K562 (cell line): ENCODE data around the gene SKAP2. TPM values are rescaled to one million over a fixed set of nuclear protein-coding genes. Genes with fewer than 3 reads are reported as not detected.

Source experiments
- ATAC-seq: fragments of 200-7000 bp; cut with Tn5 transposase; 3 replicates; pipeline ENCODE4 v1.9.1; 2020; ENCODE audit warnings: moderate library complexity
- BruUV-seq: library from RNA; stranded (reverse); fragments of 400-500 nt; replicated peaks from 2 replicates; lab custom pipeline; 2021; lab: Mats Ljungman, UMichigan
- CTCF ChIA-PET: fragments of 300-600 bp; formaldehyde crosslinking; extraction: SDS; loops from one replicate; lab custom pipeline; 2021; ENCODE audit warnings: low intra/inter-chr PET ratio; lab: Yijun Ruan, JAX
- POLR2A ChIA-PET: fragments of 300-600, 350-650 bp; sonication (Branson Sonifier 250); formaldehyde crosslinking; extraction: SDS; loops from one replicate; lab custom pipeline; 2021; ENCODE audit warnings: antibody characterized with exemption, inconsistent platforms; lab: Yijun Ruan, JAX
- DNase-seq, 4 experiments: peaks; one replicate each; pipeline versions ENCODE4 v3.0.0 to v3.0.0-alpha.2; 2011 to 2018; ENCODE audit warnings: low spot score in 3 of 4, mixed read lengths in 3 of 4; ENCODE audit errors: extremely low read depth in 1 of 4
- FAIRE-seq: peaks from 2 replicates; lab custom pipeline; 2011; peaks lifted over from hg19 to GRCh38; lab: Jason Lieb, UNC
- H2AFZ ChIP-seq: 2 replicates; pipeline ENCODE4 v1.6.0; 2011; ENCODE audit warnings: low read depth, low read length, control low read depth, inconsistent platforms
- H3K27ac ChIP-seq: fragments of 200-600 bp; 3 replicates; pipeline ENCODE4 v1.8.0; 2011; ENCODE audit warnings: low read depth, mild to moderate bottlenecking, control low read depth, inconsistent platforms, low read length, moderate library complexity, mixed read lengths; ENCODE audit errors: extremely low read depth
- H3K27me3 ChIP-seq, 2 experiments: fragments of 300-600 bp in 1 of 2; 2 replicates in 1 of 2; 3 replicates in 1 of 2; pipeline versions ENCODE4 v1.6.0 to v1.8.0; 2011; ENCODE audit warnings: inconsistent platforms in 2 of 2, low read length in 2 of 2, mild to moderate bottlenecking in 1 of 2, mixed read lengths in 1 of 2, moderate library complexity in 1 of 2; ENCODE audit not compliant: control insufficient read depth in 2 of 2, insufficient read depth in 2 of 2
- H3K36me3 ChIP-seq: fragments of 300-600 bp; 3 replicates; pipeline ENCODE4 v1.8.0; 2011; ENCODE audit warnings: mild to moderate bottlenecking, low read length, inconsistent platforms; ENCODE audit not compliant: control insufficient read depth, insufficient read depth
- H3K4me1 ChIP-seq, 2 experiments: fragments of 200-600 bp in 1 of 2; replicated peaks in 1 of 2; 2 replicates in 1 of 2; 3 replicates in 1 of 2; pipeline versions ENCODE4 v1.5.1 to v1.8.0; 2011; ENCODE audit warnings: inconsistent platforms in 2 of 2, low read length in 2 of 2, mild to moderate bottlenecking in 1 of 2, mixed read lengths in 1 of 2, moderate library complexity in 1 of 2; ENCODE audit not compliant: control insufficient read depth in 2 of 2, insufficient read depth in 2 of 2
- H3K4me2 ChIP-seq: 2 replicates; pipeline ENCODE4 v1.6.1; 2011; ENCODE audit warnings: low read length, control low read depth, inconsistent platforms, mixed read lengths; ENCODE audit not compliant: insufficient read depth
- H3K4me3 ChIP-seq: fragments of 200-600 bp; sonication (generic), shearing (Covaris generic); 2 replicates; pipeline ENCODE4 v1.5.1; 2016; ENCODE audit warnings: control low read depth, inconsistent platforms
- H3K79me2 ChIP-seq: fragments of 200-600 bp; 3 replicates; pipeline ENCODE4 v1.8.0; 2011; ENCODE audit warnings: low read length, inconsistent platforms; ENCODE audit not compliant: control insufficient read depth, insufficient read depth
- H3K9ac ChIP-seq, 2 experiments: 2 replicates each; pipeline versions ENCODE4 v1.6.0 to v1.6.1; 2011; ENCODE audit warnings: low read depth in 2 of 2, low read length in 2 of 2, control low read depth in 1 of 2, inconsistent platforms in 1 of 2, mild to moderate bottlenecking in 1 of 2, mixed read lengths in 1 of 2; ENCODE audit not compliant: insufficient read depth in 1 of 2
- H3K9me1 ChIP-seq: one replicate; pipeline ENCODE4 v1.6.0; 2011; ENCODE audit warnings: inconsistent platforms, mild to moderate bottlenecking, low read length, moderate library complexity; ENCODE audit not compliant: control insufficient read depth, insufficient read depth
- H3K9me3 ChIP-seq: replicated peaks from 2 replicates; pipeline ENCODE4 v1.5.1; 2011; ENCODE audit warnings: low read depth, low read length, inconsistent platforms; ENCODE audit not compliant: control insufficient read depth, insufficient read depth
- H4K20me1 ChIP-seq: replicated peaks from 2 replicates; pipeline ENCODE4 v1.6.1; 2011; ENCODE audit warnings: low read length, inconsistent platforms, mixed read lengths; ENCODE audit not compliant: control insufficient read depth, insufficient read depth
- BACH1 ChIP-seq: fragments of 200-800 bp; sonication (Bioruptor generic); IDR thresholded peaks from 2 replicates; pipeline ENCODE4 v1.6.1; 2016; ENCODE audit warnings: missing genetic modification characterization, missing compliant biosample characterization
- CHD2 ChIP-seq: IDR thresholded peaks from 2 replicates; pipeline ENCODE4 v1.6.1; 2011; ENCODE audit warnings: low read depth, low read length
- JUN ChIP-seq, 2 experiments: sonication (generic) in 1 of 2; formaldehyde crosslinking in 1 of 2; IDR thresholded peaks; 2 replicates each; pipeline versions ENCODE4 v1.6.1 to v1.8.0; 2012 to 2022; ENCODE audit warnings: borderline replicate concordance in 2 of 2, mild to moderate bottlenecking in 2 of 2, improper control_type of control experiment in 1 of 2, low read depth in 1 of 2, low read length in 1 of 2, missing genetic modification reagents in 1 of 2
- PHB2 ChIP-seq: fragments of 450-650 bp; IDR thresholded peaks from 2 replicates; pipeline ENCODE4 v1.6.1; 2017; ENCODE audit warnings: low read depth
- SIX5 ChIP-seq, 2 experiments: IDR thresholded peaks; 2 replicates each; pipeline ENCODE4 v1.6.1; 2011; ENCODE audit warnings: low read length in 2 of 2, borderline replicate concordance in 1 of 2, low read depth in 1 of 2, mild to moderate bottlenecking in 1 of 2, moderate library complexity in 1 of 2; ENCODE audit not compliant: insufficient read depth in 1 of 2
- SNIP1 ChIP-seq: fragments of 450-650 bp; IDR thresholded peaks from 2 replicates; pipeline ENCODE4 v1.7.1; 2017; ENCODE audit warnings: low read depth, mild to moderate bottlenecking
- TAF9B ChIP-seq: fragments of 450-650 bp; IDR thresholded peaks from 2 replicates; pipeline ENCODE4 v1.6.1; 2018; ENCODE audit warnings: mild to moderate bottlenecking; ENCODE audit not compliant: partially characterized antibody
- TCFL5 ChIP-seq: fragments of 250-450 bp; sonication (Bioruptor Pico); conservative IDR thresholded peaks from 2 replicates; pipeline ENCODE4 v1.6.1; 2021; ENCODE audit warnings: mild to moderate bottlenecking, moderate library complexity, matching md5 sums
- ZNF12 ChIP-seq: sonication (generic); formaldehyde crosslinking; IDR thresholded peaks from 2 replicates; pipeline ENCODE4 v1.4.0; 2020; ENCODE audit warnings: mild to moderate bottlenecking, missing genetic modification reagents
- ZNF184 ChIP-seq: sonication (generic); formaldehyde crosslinking; IDR thresholded peaks from 2 replicates; pipeline ENCODE4 v1.5.0; 2020; ENCODE audit warnings: missing genetic modification reagents
- ZNF76 ChIP-seq: fragments of 250-450 bp; sonication (Bioruptor Pico); IDR thresholded peaks from 2 replicates; pipeline ENCODE4 v1.4.0; 2020; ENCODE audit warnings: mild to moderate bottlenecking, moderate library complexity, borderline replicate concordance
- ZNF830 ChIP-seq: fragments of 250-450 bp; sonication (Bioruptor Pico); IDR thresholded peaks from 2 replicates; pipeline ENCODE4 v1.5.0; 2021; ENCODE audit warnings: mild to moderate bottlenecking
- WGBS: fragments of 100-300 bp; shearing (Covaris generic); methylation state at CpG from one replicate; pipeline ENCODE4 v1.1.6; 2016; ENCODE audit warnings: low coverage, mixed read lengths; ENCODE audit not compliant: insufficient coverage; ENCODE audit errors: missing lambda C conversion rate; 5-methylcytosine and 5-hydroxymethylcytosine counted together
- in situ Hi-C: fragments of 300-500 bp; cut with MboI; formaldehyde crosslinking; loops from 4 replicates; pipeline ENCODE4 v1.15.0; 2018; ENCODE audit warnings: inconsistent platforms, mixed read lengths
- intact Hi-C: fragments of 100-400 bp; cut with micrococcal nuclease; formaldehyde crosslinking; loops from 2 replicates; pipeline ENCODE4 v1.14.2; 2022
- polyA plus RNA-seq, 8 experiments: library from polyadenylated mRNA; depleted of rRNA in 4 of 8; stranded (reverse) in 5 of 8; unstranded in 3 of 8; fragments of >200 nt; fragmentation: Nextera tagmentation in 2 of 8; fragmentation: Illumina TruSeq in 1 of 8; extraction: Ambion mirVana in 2 of 8; extraction: Trizol in 1 of 8; gene quantifications; 2 replicates each; pipeline versions ENCODE4 v1.2.1 to v1.2.3, GENCODE V29; 2011 to 2014; ENCODE audit warnings: inconsistent platforms in 1 of 8, missing spikeins in 1 of 8
- total RNA-seq, 7 experiments: library from RNA; depleted of rRNA in 6 of 7; stranded (reverse); fragments of >200 nt in 6 of 7; fragmentation: Illumina TruSeq in 2 of 7; extraction: Trizol in 2 of 7; gene quantifications; 2 replicates each; pipeline versions ENCODE4 v1.2.1 to v1.2.3, GENCODE V29; 2011 to 2021; ENCODE audit warnings: low replicate concordance in 1 of 7
- TF ChIP-seq, protein P1 (sequence below): fragments of 450-650 bp; IDR thresholded peaks from 2 replicates; pipeline ENCODE4 v1.6.1; 2016

The SKAP2 gene
- total and polyA plus RNA-seq, 9 of the 15 experiments (the other 6 are each of a cell fraction or from before 2014, with no cell fraction given): 4.2 to 11.7 (median 8.3) TPM

DNA sequence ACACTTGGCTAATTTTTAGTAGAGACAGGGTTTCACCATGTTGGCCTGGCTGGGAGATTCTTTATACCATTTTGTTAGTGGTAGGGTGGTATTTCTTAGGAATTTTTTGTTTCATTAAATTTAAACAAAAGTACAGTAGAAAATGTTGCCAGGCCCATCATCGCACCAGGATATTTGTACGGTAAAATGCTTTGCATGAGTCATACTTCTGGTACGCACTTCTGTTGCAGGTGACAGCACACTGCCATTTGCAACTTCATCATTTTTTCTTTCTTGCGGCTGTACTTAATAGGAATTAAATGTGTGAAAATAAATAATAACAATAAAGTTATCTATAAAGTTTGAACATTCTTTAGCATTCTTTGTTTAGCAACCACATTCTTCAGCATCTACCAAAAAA lies 195.6 kb downstream of the SKAP2 start:
- H3K4me3 ChIP-seq: no peak overlapping the region
- H3K79me2 ChIP-seq: no peaks in the 10 kb centered on the region
- H2AFZ ChIP-seq: no peak overlapping the region
- no peaks in the 10 kb centered on the region for H3K9me3 ChIP-seq
- in situ Hi-C loops: loop anchor here (5.0 to 25.0 kb wide), 3 partner anchors 302 to 674 kb away; no protein-coding TSS in a partner anchor
- BruUV-seq: no TSS peak
- 61% methylated on average over 4 of the region's 4 CpGs for WGBS
- no peak for TF ChIP-seq CHD2
- TF ChIP-seq SNIP1: no peak
- TF ChIP-seq SIX5 (IDR thresholded peaks at IDR 0.05; ENCODE audit: borderline replicate concordance in 1 of 2, insufficient read depth in 1 of 2, low read depth in 1 of 2, low read length in 2 of 2): no peak
- TF ChIP-seq JUN (IDR thresholded peaks at IDR 0.05; ENCODE audit: borderline replicate concordance, low read depth, low read length): no peak
- TF ChIP-seq JUN (CRISPR knock-in tag; IDR thresholded peaks at IDR 0.05; ENCODE audit: borderline replicate concordance): no peak
- TF ChIP-seq ZNF830 (CRISPR knock-in tag): no peak
- no peak for TF ChIP-seq ZNF76 (CRISPR knock-in tag)
- no peak for TF ChIP-seq ZNF12 (CRISPR knock-in tag)
- no peak for TF ChIP-seq ZNF184 (CRISPR knock-in tag)
- TF ChIP-seq BACH1 (tag): no peak
- TF ChIP-seq TAF9B: no peak
- no peak for TF ChIP-seq PHB2
- no peak for TF ChIP-seq TCFL5 (CRISPR knock-in tag)
- TF ChIP-seq, protein P1, sequence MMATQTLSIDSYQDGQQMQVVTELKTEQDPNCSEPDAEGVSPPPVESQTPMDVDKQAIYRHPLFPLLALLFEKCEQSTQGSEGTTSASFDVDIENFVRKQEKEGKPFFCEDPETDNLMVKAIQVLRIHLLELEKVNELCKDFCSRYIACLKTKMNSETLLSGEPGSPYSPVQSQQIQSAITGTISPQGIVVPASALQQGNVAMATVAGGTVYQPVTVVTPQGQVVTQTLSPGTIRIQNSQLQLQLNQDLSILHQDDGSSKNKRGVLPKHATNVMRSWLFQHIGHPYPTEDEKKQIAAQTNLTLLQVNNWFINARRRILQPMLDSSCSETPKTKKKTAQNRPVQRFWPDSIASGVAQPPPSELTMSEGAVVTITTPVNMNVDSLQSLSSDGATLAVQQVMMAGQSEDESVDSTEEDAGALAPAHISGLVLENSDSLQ: no peak
- DNase-seq: no peak
- H3K36me3 ChIP-seq: no peaks in the 10 kb centered on the region
- CTCF ChIA-PET: interaction anchor here (5.0 kb wide), 1 partner anchor 299 kb away, joined by 78 read pairs; no protein-coding TSS in a partner anchor
- no peaks in the 10 kb centered on the region for H3K9me1 ChIP-seq
- H3K9ac ChIP-seq: no peak overlapping the region
- POLR2A ChIA-PET: no interaction called here
- intact Hi-C loops: loop anchor here (5.0 to 10.0 kb wide), 2 partner anchors 377 to 594 kb away; partner anchors contain the start of gene SNX10
- H3K27ac ChIP-seq: no peak overlapping the region
- H4K20me1 ChIP-seq: no peaks in the 10 kb centered on the region
- no peaks in the 10 kb centered on the region for H3K4me1 ChIP-seq
- H3K27me3 ChIP-seq: peaks cover 0 to 4% of the 10 kb centered on the region in 2 experiments; a peak in 2 of 5 replicates
- no peak for FAIRE-seq
- no peak for ATAC-seq
- H3K4me2 ChIP-seq: no peak overlapping the region
